C4-2B (cell line): Measurements from ENCODE around the gene SPTBN2.

Experiments
- H3K27ac ChIP-seq: fragments of 450-650 bp; 2 replicates; pipeline ENCODE4 v1.5.1; 2017
- ZFX ChIP-seq: fragments of 450-650 bp; IDR thresholded peaks from 2 replicates; pipeline ENCODE4 v1.6.1; 2017
- TF ChIP-seq, protein P1 (sequence below): fragments of 450-650 bp; conservative IDR thresholded peaks from 2 replicates; pipeline ENCODE4 v1.5.1; 2017; ENCODE audit warnings: mild to moderate bottlenecking

The SPTBN2 gene

DNA sequence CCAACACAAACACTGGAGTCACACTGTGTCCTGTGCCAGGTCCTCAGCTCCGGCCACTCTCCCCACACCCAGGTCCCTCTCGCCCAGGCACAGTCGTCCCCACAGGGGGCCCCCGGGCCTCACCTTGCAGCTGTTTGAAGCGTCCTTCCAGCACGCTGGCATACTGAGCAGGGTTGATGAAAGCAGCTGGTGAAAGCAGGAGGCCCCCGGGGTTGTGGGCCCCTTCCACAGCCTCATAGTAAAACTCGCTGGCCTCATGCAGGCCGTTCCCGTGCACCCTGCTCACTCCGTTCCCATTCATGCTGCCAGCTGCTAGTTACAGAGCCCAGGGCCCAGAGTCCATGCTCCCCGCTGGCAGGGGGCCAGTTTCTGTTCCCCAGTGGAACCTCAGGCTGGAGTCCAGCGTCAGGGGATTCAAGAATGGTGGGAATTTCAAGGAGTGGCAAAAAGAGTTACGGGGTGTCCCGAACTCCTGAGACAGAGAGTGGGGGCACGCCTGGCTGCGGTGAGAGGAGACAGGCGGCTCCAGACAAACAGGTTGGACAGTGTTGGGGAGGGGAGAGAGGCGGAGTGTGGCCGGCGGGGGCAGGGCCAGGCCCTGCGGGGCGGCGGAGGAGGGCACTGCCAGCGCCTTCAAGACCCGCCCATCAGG is 10.6 kb downstream of the SPTBN2 start:
- TF ChIP-seq ZFX: peak; percentile 28; the same call in 1 of the 2 replicates
- TF ChIP-seq, protein P1, sequence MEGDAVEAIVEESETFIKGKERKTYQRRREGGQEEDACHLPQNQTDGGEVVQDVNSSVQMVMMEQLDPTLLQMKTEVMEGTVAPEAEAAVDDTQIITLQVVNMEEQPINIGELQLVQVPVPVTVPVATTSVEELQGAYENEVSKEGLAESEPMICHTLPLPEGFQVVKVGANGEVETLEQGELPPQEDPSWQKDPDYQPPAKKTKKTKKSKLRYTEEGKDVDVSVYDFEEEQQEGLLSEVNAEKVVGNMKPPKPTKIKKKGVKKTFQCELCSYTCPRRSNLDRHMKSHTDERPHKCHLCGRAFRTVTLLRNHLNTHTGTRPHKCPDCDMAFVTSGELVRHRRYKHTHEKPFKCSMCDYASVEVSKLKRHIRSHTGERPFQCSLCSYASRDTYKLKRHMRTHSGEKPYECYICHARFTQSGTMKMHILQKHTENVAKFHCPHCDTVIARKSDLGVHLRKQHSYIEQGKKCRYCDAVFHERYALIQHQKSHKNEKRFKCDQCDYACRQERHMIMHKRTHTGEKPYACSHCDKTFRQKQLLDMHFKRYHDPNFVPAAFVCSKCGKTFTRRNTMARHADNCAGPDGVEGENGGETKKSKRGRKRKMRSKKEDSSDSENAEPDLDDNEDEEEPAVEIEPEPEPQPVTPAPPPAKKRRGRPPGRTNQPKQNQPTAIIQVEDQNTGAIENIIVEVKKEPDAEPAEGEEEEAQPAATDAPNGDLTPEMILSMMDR: no peak
- peak overlapping the region; percentile 85 for H3K27ac ChIP-seq

DNA sequence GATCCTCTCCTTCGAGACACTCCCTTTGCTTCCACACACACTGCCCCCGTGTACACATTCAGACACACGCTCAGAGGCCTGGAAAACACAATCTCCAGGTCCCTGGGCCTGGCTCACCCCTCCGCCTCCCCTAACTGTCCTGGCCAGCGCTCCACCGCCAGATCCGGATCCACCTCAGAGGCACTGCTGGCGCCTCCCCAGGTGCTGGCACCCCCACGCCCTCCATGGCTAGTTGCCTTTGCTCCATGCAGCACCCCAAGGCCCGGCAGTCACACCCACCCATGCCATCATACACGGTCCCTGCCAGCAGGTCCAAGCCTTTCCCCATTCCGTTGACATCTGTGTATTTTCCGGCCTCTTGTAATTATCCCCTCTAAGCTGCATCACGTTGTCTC is 11.1 kb downstream of the SPTBN2 start:
- H3K27ac ChIP-seq: peak overlapping the region; percentile 85
- TF ChIP-seq, protein P1: no peak

DNA sequence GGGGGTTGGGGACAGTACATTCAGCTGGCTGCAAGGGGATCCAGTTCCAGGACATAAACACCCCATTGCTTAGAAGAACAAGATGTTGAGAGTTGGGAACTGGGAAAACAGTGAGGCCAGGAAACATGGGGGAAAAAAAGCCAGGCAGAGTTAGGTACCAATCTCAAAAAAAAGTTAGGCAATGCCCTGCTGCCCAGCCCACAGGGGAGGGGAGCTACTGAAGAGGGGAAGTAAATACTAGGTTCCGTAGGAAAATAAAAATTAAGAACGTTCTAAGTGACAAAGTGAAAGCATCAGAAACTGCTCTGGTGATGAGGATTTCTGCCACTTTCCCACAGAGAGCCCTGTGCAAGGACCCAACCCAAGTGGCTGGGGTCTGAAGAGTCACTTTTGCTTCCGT is 12.0 kb downstream of the SPTBN2 start:
- TF ChIP-seq, protein P1: no peak
- no peak for TF ChIP-seq ZFX
- no peak overlapping the region; the same call in 1 of the 2 replicates for H3K27ac ChIP-seq

DNA sequence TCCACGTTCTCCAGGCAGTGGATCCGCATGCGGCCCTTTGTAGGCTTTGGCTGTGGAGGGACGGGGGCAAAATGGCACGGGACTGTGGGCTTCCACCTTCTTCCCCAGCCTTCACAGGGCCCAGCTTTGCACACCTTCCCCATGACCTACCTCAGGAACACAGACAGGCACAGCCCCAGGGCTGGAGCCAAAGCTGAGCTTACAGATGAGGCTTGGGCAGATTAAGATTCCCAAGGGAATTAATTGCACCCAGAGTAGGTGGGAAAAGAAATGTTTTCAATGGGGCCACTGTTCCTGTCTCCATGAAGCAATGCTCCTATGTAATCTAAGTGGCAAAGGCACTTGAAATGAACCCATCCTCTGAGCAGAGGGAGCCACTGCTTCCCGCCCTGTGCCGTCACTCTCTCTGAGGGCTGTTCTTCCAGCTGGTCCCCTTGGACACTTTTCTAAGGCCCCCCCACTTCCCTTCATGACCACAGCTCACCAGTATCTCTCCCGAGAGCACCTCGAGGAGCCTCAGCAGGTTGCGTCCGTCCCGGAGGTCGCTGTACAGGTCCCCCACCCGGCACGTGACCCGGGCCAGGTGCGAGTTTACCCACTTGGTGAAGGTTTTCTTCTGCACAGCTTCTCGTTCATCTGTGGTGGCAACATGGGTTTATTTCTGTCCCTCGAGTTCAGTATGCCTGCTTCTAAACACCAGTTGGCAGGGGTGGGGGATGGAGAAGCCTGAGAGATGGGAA is 13.5 kb downstream of the SPTBN2 start:
- TF ChIP-seq ZFX: no peak
- TF ChIP-seq, protein P1: no peak
- H3K27ac ChIP-seq: no peak overlapping the region

DNA sequence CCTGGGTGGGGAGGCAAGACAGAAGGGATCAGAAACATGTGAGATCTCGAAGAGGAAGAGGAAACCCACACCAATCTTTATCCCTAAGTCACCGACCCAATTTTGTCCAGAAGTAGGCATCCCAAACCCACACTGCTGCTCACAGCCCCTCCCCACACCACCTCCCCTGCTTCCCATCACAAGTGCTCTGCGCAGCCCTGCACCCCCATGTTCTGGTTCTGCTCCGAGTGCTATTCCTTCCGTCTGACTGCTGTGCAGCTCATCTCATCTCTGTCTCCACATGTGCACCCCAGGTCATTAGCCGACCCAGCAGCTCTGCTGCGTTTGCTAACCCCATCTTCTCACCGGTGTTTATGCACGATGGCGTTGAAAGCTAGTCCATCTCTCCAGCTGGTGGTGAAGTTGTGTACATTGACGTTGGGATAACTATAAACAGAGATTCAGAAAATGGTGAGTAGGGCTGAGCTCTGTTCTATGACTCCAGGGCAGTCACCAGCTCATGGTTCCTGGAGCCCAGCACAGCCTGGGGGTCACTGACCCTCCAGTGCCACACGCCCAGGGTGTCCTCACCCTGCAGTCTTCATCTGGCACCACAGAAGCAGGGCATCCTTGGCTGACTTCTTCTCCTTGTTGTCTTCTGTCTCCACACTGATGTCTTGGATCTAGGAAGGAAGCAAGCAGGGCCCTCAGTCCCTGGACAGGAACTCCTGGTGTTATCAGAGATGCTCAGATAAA is 15.1 kb downstream of the SPTBN2 start:
- TF ChIP-seq ZFX: no peak
- TF ChIP-seq, protein P1: no peak
- H3K27ac ChIP-seq: no peak overlapping the region

DNA sequence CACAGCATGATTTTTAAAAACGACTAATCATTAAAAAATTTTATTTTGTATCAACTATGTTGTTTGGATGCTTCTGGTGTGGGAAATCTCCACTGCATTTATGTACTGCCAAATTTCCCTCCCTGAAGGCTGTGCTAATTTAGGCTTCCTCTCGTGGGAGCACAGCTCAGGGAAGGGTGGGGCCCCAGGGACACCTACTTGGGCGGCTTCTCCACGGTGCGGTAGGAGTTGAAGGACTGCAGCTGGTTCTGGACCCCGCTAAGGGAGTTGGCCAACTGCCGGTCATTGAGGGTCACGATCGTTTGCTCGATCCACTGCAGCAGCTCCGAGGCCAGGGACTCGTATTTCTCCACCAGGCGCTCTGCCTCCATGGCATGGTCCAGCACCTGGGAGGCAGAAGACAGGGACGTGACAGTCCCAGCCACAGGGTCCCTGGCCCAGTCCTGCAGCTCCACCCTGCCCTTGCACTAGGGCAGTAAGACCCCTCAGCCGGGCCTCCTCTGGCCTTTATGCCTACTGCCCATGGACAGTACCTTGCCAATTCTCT is 18.6 kb downstream of the SPTBN2 start:
- TF ChIP-seq, protein P1: no peak
- TF ChIP-seq ZFX: no peak
- no peak overlapping the region for H3K27ac ChIP-seq
